HAP-1 (cell line): ENCODE data around the gene SURF1.
"Not testable (repeated sequence)": the region's sequence is repeated elsewhere in the genome, so short reads cannot be mapped to it uniquely, and the experiment has no call there.

Experiments
- DNase-seq, 2 experiments: peaks; one replicate each; pipeline ENCODE4 v3.0.0-alpha.2; 2016 to 2020; ENCODE audit warnings: low spot score in 2 of 2
- H3K27me3 ChIP-seq: fragments of 250-450 bp; sonication (Bioruptor Pico); 2 replicates; pipeline ENCODE4 v1.5.1; 2020; ENCODE audit warnings: low read depth, mild to moderate bottlenecking, moderate library complexity
- H3K36me3 ChIP-seq: fragments of 250-450 bp; sonication (Bioruptor Pico); replicated peaks from 2 replicates; pipeline ENCODE4 v1.5.1; 2020; ENCODE audit warnings: mild to moderate bottlenecking
- H3K4me1 ChIP-seq: fragments of 250-450 bp; sonication (Bioruptor Pico); 2 replicates; pipeline ENCODE4 v1.5.1; 2020; ENCODE audit warnings: mild to moderate bottlenecking
- H3K4me3 ChIP-seq: fragments of 250-450 bp; sonication (Bioruptor Pico); 2 replicates; pipeline ENCODE4 v1.5.1; 2020; ENCODE audit warnings: mild to moderate bottlenecking, moderate library complexity
- H3K9me3 ChIP-seq: fragments of 250-450 bp; sonication (Bioruptor Pico); 2 replicates; pipeline ENCODE4 v1.5.1; 2020; ENCODE audit warnings: mild to moderate bottlenecking, moderate library complexity
- in situ Hi-C: fragments of 300-500 bp; cut with MboI; formaldehyde crosslinking; loops from 3 replicates; pipeline ENCODE4 v1.14.3; 2020; ENCODE audit warnings: low sequenced_read_pairs, inconsistent platforms, mixed read lengths

Gene SURF1

DNA sequence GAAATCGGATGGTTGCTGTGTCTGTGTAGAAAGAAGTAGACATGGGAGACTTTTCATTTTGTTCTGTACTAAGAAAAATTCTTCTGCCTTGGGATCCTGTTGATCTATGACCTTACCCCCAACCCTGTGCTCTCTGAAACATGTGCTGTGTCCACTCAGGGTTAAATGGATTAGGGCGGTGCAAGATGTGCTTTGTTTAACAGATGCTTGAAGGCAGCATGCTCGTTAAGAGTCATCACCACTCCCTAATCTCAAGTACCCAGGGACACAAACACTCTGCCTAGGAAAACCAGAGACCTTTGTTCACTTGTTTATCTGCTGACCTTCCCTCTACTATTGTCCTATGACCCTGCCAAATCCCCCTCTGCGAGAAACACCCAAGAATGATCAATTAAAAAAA, 35.2 kb upstream of the SURF1 start:
- in situ Hi-C loops, H3K27me3 ChIP-seq, H3K36me3 ChIP-seq, H3K4me1 ChIP-seq, H3K9me3 ChIP-seq, DNase-seq, H3K4me3 ChIP-seq: not testable (repeated sequence)

GRCh38 chr9:133390713-133391112, 34.4 kb upstream of the SURF1 start:
- no peaks in the 10 kb centered on the region for H3K4me1 ChIP-seq
- no peak overlapping the region for H3K4me3 ChIP-seq
- H3K9me3 ChIP-seq: no peaks in the 10 kb centered on the region
- no peaks in the 10 kb centered on the region for H3K36me3 ChIP-seq
- in situ Hi-C loops: no loop called here
- H3K27me3 ChIP-seq: no peaks in the 10 kb centered on the region
- DNase-seq: no peak

DNA sequence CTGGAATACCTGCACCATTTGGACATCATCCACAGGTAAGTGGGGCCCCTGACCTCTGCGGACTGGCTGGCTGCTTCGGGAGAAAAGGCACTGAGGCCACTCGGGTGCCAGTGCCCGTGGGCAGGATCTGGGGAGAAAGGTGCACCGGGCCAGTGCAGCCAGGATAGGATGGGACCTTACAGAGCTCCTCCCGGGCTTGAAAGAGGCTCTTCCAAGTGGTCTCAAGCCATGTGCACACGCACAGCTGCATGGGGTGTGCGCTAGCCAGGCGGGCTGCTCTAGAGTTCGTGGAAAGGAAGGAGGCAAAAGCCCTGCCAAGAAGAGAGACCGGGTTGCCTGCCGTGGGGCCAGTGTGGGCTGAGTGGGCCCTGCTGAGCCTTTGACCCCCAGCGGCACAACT, 33.3 kb upstream of the SURF1 start:
- H3K4me1 ChIP-seq: no peaks in the 10 kb centered on the region
- no peak overlapping the region for H3K4me3 ChIP-seq
- no peaks in the 10 kb centered on the region for H3K9me3 ChIP-seq
- H3K36me3 ChIP-seq: no peaks in the 10 kb centered on the region
- no peaks in the 10 kb centered on the region for H3K27me3 ChIP-seq
- no peak for DNase-seq
- in situ Hi-C loops: no loop called here

DNA sequence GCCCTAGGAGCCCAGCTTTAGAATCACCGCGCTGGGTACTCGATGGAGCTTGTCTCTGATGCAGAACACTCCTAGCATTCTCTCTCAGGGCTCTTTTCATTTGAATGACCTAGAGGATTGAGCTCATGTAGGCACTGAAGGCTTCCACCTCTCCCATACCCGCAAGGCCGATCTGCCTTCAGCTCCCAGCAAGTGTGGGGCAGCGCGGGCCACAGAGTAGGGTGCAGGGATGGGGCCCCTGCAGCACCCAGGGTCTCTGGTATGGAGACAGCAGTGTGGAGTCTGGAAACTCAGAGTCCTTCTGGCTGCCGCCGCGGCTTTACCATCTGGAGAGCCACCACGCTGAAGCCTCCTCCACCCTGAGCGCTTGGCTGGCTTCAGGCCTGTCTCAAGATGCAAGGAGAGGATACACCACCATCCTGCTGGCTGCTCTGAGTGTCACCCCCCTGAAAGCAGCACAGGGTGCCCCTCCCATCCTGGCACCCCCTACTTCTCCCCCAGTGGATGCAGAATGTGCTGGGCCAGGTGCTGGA, 32.8 kb upstream of the SURF1 start:
- DNase-seq: no peak
- no peaks in the 10 kb centered on the region for H3K4me1 ChIP-seq
- H3K4me3 ChIP-seq: no peak overlapping the region
- no peaks in the 10 kb centered on the region for H3K36me3 ChIP-seq
- in situ Hi-C loops: no loop called here
- no peaks in the 10 kb centered on the region for H3K9me3 ChIP-seq
- no peaks in the 10 kb centered on the region for H3K27me3 ChIP-seq

- no peaks in the 10 kb centered on the region for H3K4me1 ChIP-seq
- H3K27me3 ChIP-seq: no peaks in the 10 kb centered on the region
- H3K36me3 ChIP-seq: no peaks in the 10 kb centered on the region
- no peak for DNase-seq
- no peaks in the 10 kb centered on the region for H3K9me3 ChIP-seq
- H3K4me3 ChIP-seq: no peak overlapping the region
- in situ Hi-C loops: no loop called here
Measured at GRCh38 chr9:133387680-133388079, 31.4 kb upstream of the SURF1 start.

- H3K4me3 ChIP-seq: no peak overlapping the region
- H3K27me3 ChIP-seq: no peaks in the 10 kb centered on the region
- H3K36me3 ChIP-seq: no peaks in the 10 kb centered on the region
- no peak for DNase-seq
- in situ Hi-C loops: no loop called here
- H3K4me1 ChIP-seq: no peaks in the 10 kb centered on the region
- no peaks in the 10 kb centered on the region for H3K9me3 ChIP-seq
Measured at GRCh38 chr9:133386338-133386737, 30.1 kb upstream of the SURF1 start.

GRCh38 chr9:133385452-133385851, 29.2 kb upstream of the SURF1 start:
- DNase-seq: no peak
- no peaks in the 10 kb centered on the region for H3K36me3 ChIP-seq
- H3K27me3 ChIP-seq: no peaks in the 10 kb centered on the region
- H3K4me3 ChIP-seq: no peak overlapping the region
- no peaks in the 10 kb centered on the region for H3K9me3 ChIP-seq
- H3K4me1 ChIP-seq: no peaks in the 10 kb centered on the region
- in situ Hi-C loops: no loop called here

DNA sequence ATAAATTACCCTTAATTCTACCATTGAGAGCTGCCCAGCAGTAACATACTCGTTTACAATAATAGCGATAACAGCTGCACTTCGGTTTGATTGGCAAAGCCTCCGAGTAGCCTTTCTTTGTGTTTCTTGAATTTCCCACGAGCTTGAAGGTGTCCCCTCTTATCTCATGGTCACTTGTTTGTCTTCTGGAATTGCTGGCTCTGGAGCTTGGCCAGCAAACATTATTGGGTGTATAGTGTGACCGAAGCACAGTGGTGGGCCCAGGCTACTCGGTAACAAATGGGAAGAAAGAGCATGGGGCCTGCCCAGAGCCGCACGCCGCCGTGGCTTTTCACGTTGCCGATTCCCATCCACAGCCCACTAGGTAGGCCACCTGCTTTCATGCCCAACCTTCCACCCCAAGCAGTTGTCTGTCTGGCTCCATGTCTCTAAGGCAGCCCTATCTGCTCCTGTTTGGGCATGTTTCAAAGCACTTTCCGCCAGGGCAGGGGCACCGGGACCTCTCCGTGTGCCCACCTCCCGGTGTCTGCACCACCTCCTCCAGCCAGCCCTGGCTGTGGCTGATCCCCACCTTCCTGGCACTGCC, 28.5 kb upstream of the SURF1 start:
- Histone ChIP-seq H3K36me3 (no peaks in the 10 kb centered on the region), H3K4me3 (no peak overlapping the region), H3K9me3 (no peaks in the 10 kb centered on the region), H3K4me1 (no peaks in the 10 kb centered on the region), H3K27me3 (no peaks in the 10 kb centered on the region)
- in situ Hi-C loops: no loop called here
- DNase-seq: no peak

DNA sequence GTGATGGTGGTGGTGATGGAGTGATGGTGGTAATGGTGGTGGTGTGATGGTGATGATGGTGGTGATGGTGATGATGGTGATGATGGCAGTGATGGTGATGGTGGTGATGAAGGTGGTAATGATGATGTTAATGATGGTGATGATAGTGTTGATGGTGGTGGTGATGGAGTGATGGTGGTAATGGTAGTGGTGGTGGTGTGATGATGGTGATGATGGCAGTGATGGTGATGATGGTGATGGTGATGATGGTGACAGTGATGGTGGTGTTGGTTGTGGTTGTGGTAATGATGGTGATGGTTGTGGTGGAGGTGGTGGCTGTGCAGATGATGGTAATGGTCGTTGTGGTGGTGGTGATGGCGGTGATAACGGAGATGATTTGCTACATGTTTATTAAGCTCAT, 27.2 kb upstream of the SURF1 start:
- no peaks in the 10 kb centered on the region for H3K9me3 ChIP-seq
- no peak overlapping the region for H3K4me3 ChIP-seq
- no peaks in the 10 kb centered on the region for H3K4me1 ChIP-seq
- in situ Hi-C loops: no loop called here
- no peaks in the 10 kb centered on the region for H3K27me3 ChIP-seq
- no peaks in the 10 kb centered on the region for H3K36me3 ChIP-seq
- no peak for DNase-seq

DNA sequence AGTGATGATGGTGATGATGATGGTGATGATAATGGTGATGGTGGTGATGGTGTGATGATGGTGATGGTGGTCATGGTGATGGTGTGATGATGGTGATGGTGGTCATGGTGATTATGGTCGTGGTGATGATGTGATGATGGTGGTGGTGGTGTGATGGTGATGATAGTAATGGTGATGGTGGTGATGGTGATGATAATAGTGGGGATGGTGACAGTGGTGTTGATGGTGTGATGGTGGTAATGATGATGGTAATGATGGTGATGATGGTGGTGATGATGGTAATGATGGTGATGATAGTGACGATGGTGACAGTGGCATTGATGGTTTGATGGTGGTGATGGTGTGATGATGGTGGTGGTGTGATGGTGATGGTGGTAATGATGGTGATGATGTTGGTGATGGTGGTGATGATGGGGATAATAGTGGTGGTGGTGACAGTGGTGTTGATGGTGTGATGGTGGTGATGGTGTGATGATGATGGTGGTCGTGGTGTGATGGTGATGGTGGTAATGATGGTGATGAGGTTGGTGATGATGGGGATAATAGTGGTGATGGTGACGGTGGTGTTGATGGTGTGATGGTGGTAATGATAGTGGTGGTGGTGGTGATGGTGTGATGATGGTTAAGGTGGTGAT, 26.3 kb upstream of the SURF1 start:
- Histone ChIP-seq H3K9me3 (no peaks in the 10 kb centered on the region), H3K27me3 (no peaks in the 10 kb centered on the region), H3K4me1 (peaks cover 4% of the 10 kb centered on the region), H3K36me3 (no peaks in the 10 kb centered on the region), H3K4me3 (no peak overlapping the region)
- DNase-seq: no peak
- in situ Hi-C loops: no loop called here

- Histone ChIP-seq H3K27me3 (no peaks in the 10 kb centered on the region), H3K36me3 (0 out of 2 replicates have a peak, but pooled peaks cover under 1% of the 10 kb centered on the region), H3K9me3 (no peaks in the 10 kb centered on the region), H3K4me3 (no peak overlapping the region), H3K4me1 (peaks cover 13% of the 10 kb centered on the region)
- in situ Hi-C loops: no loop called here
- no peak for DNase-seq
Measured at GRCh38 chr9:133380734-133381133, 24.4 kb upstream of the SURF1 start.

DNA sequence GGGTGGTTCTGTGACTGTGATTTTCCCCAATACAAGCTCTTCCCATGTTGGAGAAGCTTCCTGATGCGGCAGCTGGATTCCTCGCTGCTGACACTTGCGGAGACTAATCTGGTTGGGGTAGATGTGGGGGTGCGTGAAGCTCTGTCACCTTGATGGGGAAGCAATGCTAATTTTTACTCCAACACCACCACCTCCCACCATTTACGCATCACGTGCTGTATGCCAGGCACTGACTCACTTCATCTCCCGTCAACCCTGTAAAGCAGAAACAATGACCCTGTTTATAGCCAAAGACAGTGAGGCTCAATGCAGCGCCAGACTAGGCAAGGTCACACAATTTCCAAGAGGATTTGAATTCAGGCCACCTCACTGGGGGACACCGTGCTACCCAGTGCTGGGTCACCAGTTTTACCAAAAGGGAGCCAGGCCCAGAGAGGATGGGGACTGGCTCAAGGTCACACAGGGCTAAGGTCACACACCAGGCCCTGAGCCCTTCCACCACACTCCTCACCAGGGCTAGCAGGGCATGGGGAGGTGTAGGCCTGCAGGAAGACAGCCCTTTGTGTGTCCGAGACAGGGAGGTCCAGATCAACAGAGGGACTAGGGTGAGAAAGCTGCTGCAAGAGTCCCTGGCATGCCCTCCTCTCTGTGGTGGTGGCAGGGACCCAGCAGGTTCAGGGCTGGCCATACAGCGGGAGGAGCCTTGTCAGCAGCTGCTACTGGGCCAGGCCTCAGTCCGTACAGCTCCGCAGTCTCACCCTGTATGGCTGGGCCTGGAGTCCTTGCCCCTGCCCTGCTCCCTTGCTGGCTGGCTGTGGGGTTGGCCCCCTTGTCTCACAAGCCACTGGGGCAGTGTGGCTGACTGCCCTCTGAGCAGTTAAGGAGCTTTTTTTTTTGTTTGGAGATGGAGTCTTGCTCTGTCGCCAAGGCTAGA, 23.1 kb upstream of the SURF1 start:
- in situ Hi-C loops: no loop called here
- no peak for DNase-seq
- peaks cover 13% of the 10 kb centered on the region for H3K4me1 ChIP-seq
- H3K4me3 ChIP-seq: no peak overlapping the region
- peaks cover 5% of the 10 kb centered on the region; the same call in 1 of the 2 replicates for H3K36me3 ChIP-seq
- no peaks in the 10 kb centered on the region for H3K27me3 ChIP-seq
- no peaks in the 10 kb centered on the region for H3K9me3 ChIP-seq

- Histone ChIP-seq H3K4me3 (no peak overlapping the region), H3K4me1 (peaks cover 13% of the 10 kb centered on the region), H3K36me3 (peaks cover 6% of the 10 kb centered on the region; the same call in 1 of the 2 replicates), H3K9me3 (no peaks in the 10 kb centered on the region), H3K27me3 (no peaks in the 10 kb centered on the region)
- in situ Hi-C loops: no loop called here
- DNase-seq: no peak
Measured at GRCh38 chr9:133378408-133378962, 22.2 kb upstream of the SURF1 start.
